ENCODE data around the gene SPEF2. TPM values are rescaled to one million over a fixed set of nuclear protein-coding genes. Genes with fewer than 3 reads are reported as not detected.
A peak's percentile ranks its signal among the peaks of the same experiment; 100 is the strongest.

SPEF2 gene
- total RNA-seq, 5 donors from 2014 or later (not counting 1 experiment from before 2014, with no cell fraction given): 6.0 to 12.3 (median 11.3) TPM

DNA sequence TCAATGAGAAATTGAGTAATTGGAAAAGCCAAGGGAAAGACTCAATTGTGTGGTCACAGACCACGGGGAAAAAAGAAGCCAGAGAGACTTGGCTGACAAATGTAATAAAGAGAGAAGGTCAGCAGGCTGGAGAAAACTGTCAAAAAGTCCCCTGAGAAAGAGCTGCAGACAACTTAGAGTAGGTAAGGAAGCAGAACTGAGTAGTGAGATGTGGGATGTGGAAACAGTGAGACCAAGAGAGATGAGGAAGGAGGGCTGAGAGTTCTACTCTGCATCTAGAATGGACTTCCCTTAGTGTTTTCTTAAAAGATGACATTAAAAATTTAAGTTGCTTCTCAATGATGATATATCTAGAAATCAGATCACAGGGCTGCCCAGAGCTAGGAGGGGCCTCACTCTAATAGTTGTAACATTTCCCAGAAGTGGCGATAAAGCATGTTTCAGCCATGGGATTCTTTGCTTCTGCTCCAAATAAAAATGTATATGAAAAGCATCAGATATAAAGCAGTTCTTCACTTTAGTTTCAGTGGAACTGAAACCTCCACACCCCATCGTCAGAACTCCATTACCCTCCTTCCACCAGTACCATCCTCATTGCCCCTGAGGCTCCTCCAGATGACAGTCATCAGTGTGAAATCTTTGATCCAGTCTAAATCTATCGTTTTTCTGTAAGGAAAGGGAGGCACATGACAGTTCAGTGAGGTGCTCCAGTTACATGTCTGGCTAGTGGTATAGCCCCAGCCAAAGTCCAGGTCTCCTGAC lies 80.6 kb downstream of the SPEF2 start:
- H3K36me3 ChIP-seq (ENCODE audit: control insufficient read depth in 2 of 2, extremely low read depth in 1 of 2, insufficient read depth in 1 of 2, low read length in 1 of 2): no peaks in the 10 kb centered on the region
- no peaks in the 10 kb centered on the region for H3K4me1 ChIP-seq (ENCODE audit: control insufficient read depth in 1 of 2, extremely low read depth in 1 of 2, insufficient read depth in 2 of 2, low read length in 2 of 2)
- Mint-ChIP-seq H3K9me3 (no peaks in the 10 kb centered on the region), H3K27ac (no peak overlapping the region), H3K4me3 (no peak overlapping the region), H3K27me3 (no peaks in the 10 kb centered on the region), H3K36me3 (peaks cover 52% of the 10 kb centered on the region), H3K4me1 (no peaks in the 10 kb centered on the region)
- H3K27ac ChIP-seq (ENCODE audit: low read length): no peak overlapping the region
- no peak overlapping the region for H3K4me3 ChIP-seq (ENCODE audit: control insufficient read depth in 1 of 2, extremely low read depth in 1 of 2, low read length in 1 of 2)
- DNase-seq: no peak
- 86% methylated on average over 2 of the region's 4 CpGs for WGBS (ENCODE audit: insufficient coverage)
- POLR2A ChIA-PET: interaction anchor here in 1 of 2 donors (0.6 kb wide), 1 partner anchor 22 kb away, joined by 3 read pairs; no protein-coding TSS in a partner anchor
- ATAC-seq (replicated peaks in 1 of 4): no peak
- CTCF ChIA-PET: no interaction called here
- H3K9me3 ChIP-seq: no peaks in the 10 kb centered on the region
- no peaks in the 10 kb centered on the region for H3K27me3 ChIP-seq (replicated peaks in 1 of 2; ENCODE audit: control insufficient read depth in 2 of 2, extremely low read depth in 1 of 2, insufficient read depth in 2 of 2, low read length in 1 of 2)

GRCh38 chr5:35707659-35708058 lies 90.0 kb downstream of the SPEF2 start:
- Mint-ChIP-seq H3K27ac (no peak overlapping the region), H3K4me1 (peaks cover 10 to 16% (median 10%) of the 10 kb centered on the region in 3 donors), H3K27me3 (no peaks in the 10 kb centered on the region), H3K36me3 (no peaks in the 10 kb centered on the region), H3K9me3 (no peaks in the 10 kb centered on the region), H3K4me3 (no peak overlapping the region)
- no peaks in the 10 kb centered on the region for H3K4me1 ChIP-seq (ENCODE audit: control insufficient read depth in 1 of 2, extremely low read depth in 1 of 2, insufficient read depth in 2 of 2, low read length in 2 of 2)
- no peaks in the 10 kb centered on the region for H3K36me3 ChIP-seq (ENCODE audit: control insufficient read depth in 2 of 2, extremely low read depth in 1 of 2, insufficient read depth in 1 of 2, low read length in 1 of 2)
- no peak overlapping the region for H3K27ac ChIP-seq (ENCODE audit: low read length)
- no peaks in the 10 kb centered on the region for H3K27me3 ChIP-seq (replicated peaks in 1 of 2; ENCODE audit: control insufficient read depth in 2 of 2, extremely low read depth in 1 of 2, insufficient read depth in 2 of 2, low read length in 1 of 2)
- CTCF ChIA-PET: interaction anchor here in 1 of 2 donors (1.0 kb wide), 1 partner anchor 49 kb away, joined by 3 read pairs; no protein-coding TSS in a partner anchor
- no peak overlapping the region for H3K4me3 ChIP-seq (ENCODE audit: control insufficient read depth in 1 of 2, extremely low read depth in 1 of 2, low read length in 1 of 2)
- no peaks in the 10 kb centered on the region for H3K9me3 ChIP-seq
- peak in 1 of 35 experiments; percentile 2 for DNase-seq
- ATAC-seq (replicated peaks in 1 of 4): peak in 1 of 4 experiments; percentile 54
- WGBS (ENCODE audit: insufficient coverage): no CpG with 5 or more reads among the region's 1 CpG
- POLR2A ChIA-PET: no interaction called here

GRCh38 chr5:35709688-35710087 lies 92.0 kb downstream of the SPEF2 start:
- H3K36me3 ChIP-seq (ENCODE audit: control insufficient read depth in 2 of 2, extremely low read depth in 1 of 2, insufficient read depth in 1 of 2, low read length in 1 of 2): no peaks in the 10 kb centered on the region
- no peak overlapping the region for H3K27ac ChIP-seq (ENCODE audit: low read length)
- ChIA-PET POLR2A (no interaction called here), CTCF (interaction anchor here in 1 of 2 donors (0.7 to 1.3 kb wide), 2 partner anchors 15 to 300 kb away, joined by 3 read pairs; no protein-coding TSS in a partner anchor)
- H3K4me3 ChIP-seq (ENCODE audit: control insufficient read depth in 1 of 2, extremely low read depth in 1 of 2, low read length in 1 of 2): no peak overlapping the region
- Mint-ChIP-seq H3K36me3 (no peaks in the 10 kb centered on the region), H3K27ac (no peak overlapping the region), H3K4me3 (no peak overlapping the region), H3K9me3 (no peaks in the 10 kb centered on the region), H3K27me3 (no peaks in the 10 kb centered on the region), H3K4me1 (peaks cover 10 to 16% (median 10%) of the 10 kb centered on the region in 3 donors)
- ATAC-seq (replicated peaks in 1 of 4): no peak
- H3K4me1 ChIP-seq (ENCODE audit: control insufficient read depth in 1 of 2, extremely low read depth in 1 of 2, insufficient read depth in 2 of 2, low read length in 2 of 2): no peaks in the 10 kb centered on the region
- no peaks in the 10 kb centered on the region for H3K27me3 ChIP-seq (replicated peaks in 1 of 2; ENCODE audit: control insufficient read depth in 2 of 2, extremely low read depth in 1 of 2, insufficient read depth in 2 of 2, low read length in 1 of 2)
- DNase-seq: no peak
- 100% methylated on average over 1 of the region's 2 CpGs for WGBS (ENCODE audit: insufficient coverage)
- H3K9me3 ChIP-seq: no peaks in the 10 kb centered on the region

DNA sequence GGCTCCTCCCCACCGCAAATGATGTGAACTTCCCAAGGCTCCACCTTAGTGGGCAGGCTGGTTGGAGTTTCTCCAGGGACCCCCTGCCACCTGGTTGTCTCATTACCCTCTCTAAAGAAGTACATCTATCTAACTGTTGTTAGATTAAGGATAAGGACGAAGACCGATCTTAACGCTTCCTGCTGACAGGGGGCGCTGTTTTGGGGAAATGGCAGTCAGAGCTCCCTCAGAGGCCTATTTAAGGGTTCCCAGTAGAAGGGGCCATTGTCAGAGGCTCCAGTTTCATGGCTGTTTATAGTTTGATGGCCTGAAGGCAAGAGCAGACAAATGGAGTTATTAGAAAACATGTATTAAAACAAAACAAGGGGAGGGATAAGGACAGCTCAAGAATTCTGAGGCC lies 100.1 kb downstream of the SPEF2 start:
- Mint-ChIP-seq H3K4me1 (peaks cover 0 to 4% (median 0%) of the 10 kb centered on the region in 3 donors), H3K36me3 (peaks cover 5% of the 10 kb centered on the region), H3K9me3 (peaks cover 0 to 1% (median 0%) of the 10 kb centered on the region in 3 donors), H3K27ac (no peak overlapping the region), H3K27me3 (no peaks in the 10 kb centered on the region), H3K4me3 (no peak overlapping the region)
- no peaks in the 10 kb centered on the region for H3K9me3 ChIP-seq
- no peaks in the 10 kb centered on the region for H3K4me1 ChIP-seq (ENCODE audit: control insufficient read depth in 1 of 2, extremely low read depth in 1 of 2, insufficient read depth in 2 of 2, low read length in 2 of 2)
- H3K4me3 ChIP-seq (ENCODE audit: control insufficient read depth in 1 of 2, extremely low read depth in 1 of 2, low read length in 1 of 2): no peak overlapping the region
- DNase-seq (no peak), ATAC-seq (replicated peaks in 1 of 4) (no peak)
- no peak overlapping the region for H3K27ac ChIP-seq (ENCODE audit: low read length)
- 73% methylated on average over 4 of the region's 5 CpGs for WGBS (ENCODE audit: insufficient coverage)
- H3K27me3 ChIP-seq (replicated peaks in 1 of 2; ENCODE audit: control insufficient read depth in 2 of 2, extremely low read depth in 1 of 2, insufficient read depth in 2 of 2, low read length in 1 of 2): no peaks in the 10 kb centered on the region
- H3K36me3 ChIP-seq (ENCODE audit: control insufficient read depth in 2 of 2, extremely low read depth in 1 of 2, insufficient read depth in 1 of 2, low read length in 1 of 2): no peaks in the 10 kb centered on the region
- ChIA-PET POLR2A (no interaction called here), CTCF (no interaction called here)

DNA sequence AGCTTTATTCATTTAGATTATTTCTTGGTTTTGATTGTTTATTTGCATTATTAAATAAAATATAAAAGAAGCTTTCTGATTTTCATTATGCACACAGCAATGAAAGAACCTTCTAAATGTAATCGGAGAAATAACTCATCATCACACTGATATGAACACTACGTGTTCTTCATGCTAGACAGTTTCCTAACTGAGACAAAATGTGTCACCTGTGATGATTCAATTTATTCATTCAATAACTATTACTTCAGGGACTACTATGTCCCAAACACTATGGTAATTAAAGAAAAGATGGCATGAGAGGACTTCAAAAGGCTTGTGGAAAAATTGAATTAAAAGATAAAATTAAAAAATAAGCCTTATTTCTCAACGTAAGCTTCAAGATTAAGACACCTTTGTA lies 118.1 kb downstream of the SPEF2 start:
- H3K36me3 ChIP-seq (ENCODE audit: control insufficient read depth in 2 of 2, extremely low read depth in 1 of 2, insufficient read depth in 1 of 2, low read length in 1 of 2): no peaks in the 10 kb centered on the region
- H3K27ac Mint-ChIP-seq: no peak overlapping the region
- H3K9me3 Mint-ChIP-seq: peaks cover 0 to 10% (median 5%) of the 10 kb centered on the region in 3 donors
- no peak overlapping the region for H3K27ac ChIP-seq (ENCODE audit: low read length)
- ChIA-PET CTCF (no interaction called here), POLR2A (no interaction called here)
- H3K9me3 ChIP-seq: no peaks in the 10 kb centered on the region
- H3K27me3 Mint-ChIP-seq: no peaks in the 10 kb centered on the region
- no peak for ATAC-seq (replicated peaks in 1 of 4)
- no peak for DNase-seq
- no CpG with 5 or more reads among the region's 3 CpGs for WGBS (ENCODE audit: insufficient coverage)
- peaks cover 5 to 8% (median 7%) of the 10 kb centered on the region in 3 donors for H3K4me1 Mint-ChIP-seq
- no peak overlapping the region for H3K4me3 ChIP-seq (ENCODE audit: control insufficient read depth in 1 of 2, extremely low read depth in 1 of 2, low read length in 1 of 2)
- no peaks in the 10 kb centered on the region for H3K4me1 ChIP-seq (ENCODE audit: control insufficient read depth in 1 of 2, extremely low read depth in 1 of 2, insufficient read depth in 2 of 2, low read length in 2 of 2)
- no peaks in the 10 kb centered on the region for H3K27me3 ChIP-seq (replicated peaks in 1 of 2; ENCODE audit: control insufficient read depth in 2 of 2, extremely low read depth in 1 of 2, insufficient read depth in 2 of 2, low read length in 1 of 2)
- H3K36me3 Mint-ChIP-seq: peaks cover 19% of the 10 kb centered on the region
- H3K4me3 Mint-ChIP-seq: no peak overlapping the region

DNA sequence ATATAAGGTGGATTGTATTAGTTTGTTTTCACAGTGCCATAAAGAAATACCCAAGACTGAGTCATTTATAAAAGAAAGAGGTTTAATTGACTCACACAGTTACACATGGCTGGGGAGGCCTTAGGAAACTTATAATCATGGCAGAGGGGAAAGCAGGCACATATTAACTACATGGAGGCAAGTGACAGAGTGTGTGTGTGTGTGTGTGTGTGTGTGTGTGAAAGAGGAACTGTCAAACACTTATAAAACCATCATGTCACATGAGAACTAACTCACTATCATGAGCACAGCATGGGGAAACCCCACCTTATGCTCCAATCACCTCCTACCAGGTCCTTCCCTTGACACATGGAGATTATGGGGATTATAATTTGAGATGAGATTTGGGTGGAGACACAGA lies 118.6 kb downstream of the SPEF2 start:
- ChIA-PET CTCF (no interaction called here), POLR2A (interaction anchor here in 1 of 2 donors (0.6 kb wide), 1 partner anchor 44 kb away, joined by 4 read pairs; no protein-coding TSS in a partner anchor)
- ATAC-seq (replicated peaks in 1 of 4): no peak
- no peaks in the 10 kb centered on the region for H3K9me3 ChIP-seq
- H3K4me3 ChIP-seq (ENCODE audit: control insufficient read depth in 1 of 2, extremely low read depth in 1 of 2, low read length in 1 of 2): no peak overlapping the region
- H3K4me1 ChIP-seq (ENCODE audit: control insufficient read depth in 1 of 2, extremely low read depth in 1 of 2, insufficient read depth in 2 of 2, low read length in 2 of 2): no peaks in the 10 kb centered on the region
- no peak overlapping the region for H3K4me3 Mint-ChIP-seq
- peaks cover 0 to 10% (median 5%) of the 10 kb centered on the region in 3 donors for H3K9me3 Mint-ChIP-seq
- peaks cover 24% of the 10 kb centered on the region for H3K36me3 Mint-ChIP-seq
- no peak overlapping the region for H3K27ac ChIP-seq (ENCODE audit: low read length)
- peaks cover 9 to 12% (median 12%) of the 10 kb centered on the region in 3 donors for H3K4me1 Mint-ChIP-seq
- H3K36me3 ChIP-seq (ENCODE audit: control insufficient read depth in 2 of 2, extremely low read depth in 1 of 2, insufficient read depth in 1 of 2, low read length in 1 of 2): no peaks in the 10 kb centered on the region
- H3K27me3 Mint-ChIP-seq: no peaks in the 10 kb centered on the region
- no peak for DNase-seq
- no peaks in the 10 kb centered on the region for H3K27me3 ChIP-seq (replicated peaks in 1 of 2; ENCODE audit: control insufficient read depth in 2 of 2, extremely low read depth in 1 of 2, insufficient read depth in 2 of 2, low read length in 1 of 2)
- H3K27ac Mint-ChIP-seq: no peak overlapping the region
